Right cardiac atrium (tissue), 5 donors: Measurements from ENCODE around the gene MT1B. TPM values are rescaled to one million over a fixed set of nuclear protein-coding genes. Genes with fewer than 3 reads are reported as not detected.

Experiments used
- ATAC-seq, 2 donors: fragments of 200-7000 bp; cut with Tn5 transposase; one replicate each; pipeline versions ENCODE4 v1.8.0 to v1.9.1; 2020; ENCODE audit warnings: moderate library complexity in 2 of 2, mild to moderate bottlenecking in 1 of 2
- DNase-seq, 3 donors: peaks; one replicate each; pipeline ENCODE4 v3.0.0-alpha.2; 2020
- H3K27ac ChIP-seq: one replicate; pipeline ENCODE4 v1.5.1; 2013; ENCODE audit warnings: mild to moderate bottlenecking, low read length, control low read depth, moderate library complexity
- H3K27me3 ChIP-seq: one replicate; pipeline ENCODE4 v1.6.1; 2013; ENCODE audit not compliant: control insufficient read depth, insufficient read depth
- H3K4me1 ChIP-seq: one replicate; pipeline ENCODE4 v1.6.1; 2013; ENCODE audit warnings: low read length; ENCODE audit not compliant: control insufficient read depth, insufficient read depth
- H3K4me3 ChIP-seq: one replicate; pipeline ENCODE4 v1.5.1; 2013; ENCODE audit warnings: low read length, control low read depth
- H3K9me3 ChIP-seq: one replicate; pipeline ENCODE4 v1.6.1; 2013; ENCODE audit warnings: low read length; ENCODE audit not compliant: control insufficient read depth
- WGBS: extraction: QIAGEN DNeasy Blood & Tissue Kit; methylation state at CpG from one replicate; pipeline ENCODE4 v1.1.7; 2013; 5-methylcytosine and 5-hydroxymethylcytosine counted together
- intact Hi-C, 4 donors: fragments of 100-400 bp; cut with DNase I; formaldehyde crosslinking; loops; one replicate each; pipeline versions ENCODE4 v1.11.0 to v1.14.0; 2022 to 2023
- polyA plus RNA-seq: library from polyadenylated mRNA; stranded (reverse); fragments of 200-250 nt; gene quantifications from one replicate; pipeline ENCODE4 v1.2.3, GENCODE V29; 2013
- total RNA-seq, 4 donors: library from RNA; stranded (reverse); fragmentation: NEBNext Ultra II Directional; extraction: Animal tissue kit (Norgen Biotek cat#: 25700); gene quantifications; one replicate each; pipeline ENCODE4 v1.2.1, GENCODE V29; 2021
- donor health status: healthy with polysubstance abuse.
- donor health status: DM: no; HTN: yes; CAD: no.
- donor health status: DM: no; HTN: no; CAD: no.
- donor health status: DM: no; HTN: yes; CAD: no; lungs with severe emphysema.
- donor health status: DM: yes; HTN: yes; CAD: no.

The MT1B gene
- total and polyA plus RNA-seq, 5 donors, result not detected

DNA sequence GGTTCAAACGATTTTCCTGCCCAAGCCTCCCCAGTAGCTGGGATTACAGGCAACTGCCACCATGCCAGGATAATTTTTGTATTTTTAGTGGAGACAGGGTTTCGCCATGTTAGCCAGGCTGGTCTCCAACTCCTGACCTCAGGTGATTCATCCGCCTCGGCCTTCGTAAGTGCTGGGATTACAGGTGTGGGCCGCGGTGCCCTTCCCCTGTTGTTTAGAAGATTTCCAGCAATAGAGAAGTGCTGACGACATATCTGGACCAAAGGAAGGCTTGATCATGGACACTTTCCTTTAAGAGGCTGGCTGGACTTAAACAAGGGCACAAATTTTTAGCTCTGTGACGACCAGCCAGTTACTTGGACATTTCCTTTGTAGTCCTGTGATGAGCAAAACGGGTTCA, 20.5 kb upstream of the MT1B start:
- Histone ChIP-seq H3K4me1 (peaks cover 2% of the 10 kb centered on the region), H3K27me3 (no peaks in the 10 kb centered on the region), H3K27ac (no peak overlapping the region), H3K4me3 (no peak overlapping the region), H3K9me3 (no peaks in the 10 kb centered on the region)
- ATAC-seq, result no peak
- intact Hi-C loops, result no loop called here
- no peak for DNase-seq
- WGBS, result 90% methylated on average over 10 of the region's 10 CpGs

DNA sequence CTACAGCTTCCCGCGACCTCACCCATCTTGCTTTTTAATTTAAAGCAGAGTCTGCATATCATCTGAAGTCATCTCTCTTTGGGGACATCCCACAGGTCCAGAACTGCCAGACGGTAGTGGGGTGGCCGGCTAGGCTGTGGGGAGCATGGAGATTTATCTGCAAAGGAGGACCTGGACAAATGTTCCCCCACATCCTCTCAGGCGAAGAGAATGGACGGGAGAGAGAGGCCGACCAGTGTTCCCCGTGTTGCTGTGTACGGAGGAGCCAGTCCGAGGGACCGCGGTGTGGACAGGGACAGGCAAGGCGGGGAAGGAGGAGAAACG, 19.9 kb upstream of the MT1B start:
- intact Hi-C loops, result no loop called here
- ATAC-seq (no peak), DNase-seq (no peak)
- no peaks in the 10 kb centered on the region for H3K27me3 ChIP-seq
- no peaks in the 10 kb centered on the region for H3K4me1 ChIP-seq
- 19% methylated on average over 14 of the region's 14 CpGs for WGBS
- H3K9me3 ChIP-seq, result no peaks in the 10 kb centered on the region
- H3K27ac ChIP-seq, result peak overlapping the region; percentile 75
- H3K4me3 ChIP-seq, result peak overlapping the region; percentile 41

DNA sequence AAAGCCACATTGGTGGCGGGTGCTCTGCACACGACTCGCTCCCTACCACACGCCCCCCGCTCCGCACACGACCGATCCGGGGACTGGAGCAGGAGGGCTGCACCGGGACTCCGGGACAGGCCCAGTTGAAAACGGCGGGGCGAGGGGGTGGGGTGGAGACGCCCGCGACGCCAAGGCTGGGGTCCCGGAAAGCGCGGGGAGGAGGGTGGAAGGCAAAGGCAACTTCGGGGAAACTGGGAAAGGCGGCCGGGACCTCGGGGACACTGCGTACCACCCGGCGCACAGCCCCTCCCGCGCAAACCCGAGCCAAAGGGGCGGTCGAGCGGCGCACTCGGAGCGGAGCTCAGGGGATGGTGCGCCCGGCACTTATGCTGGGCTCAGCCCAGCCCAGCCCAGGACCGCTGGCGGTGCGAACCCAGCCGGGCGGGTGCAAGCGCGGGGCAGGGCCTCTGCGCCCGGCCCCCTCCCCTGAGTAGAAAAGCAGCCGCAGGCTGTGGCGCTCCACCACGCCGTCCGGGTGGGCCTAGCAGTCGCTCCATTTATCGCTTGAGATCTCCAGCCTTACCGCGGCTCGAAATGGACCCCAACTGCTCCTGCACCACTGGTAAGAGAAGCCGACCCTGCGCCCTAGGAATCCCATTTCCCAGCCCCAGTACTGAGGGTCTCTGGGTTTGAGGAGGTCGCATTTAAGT, 19.4 kb upstream of the MT1B start, which contains the start of gene MT1M:
Gene MT1M, plus strand, starts transcription at position 504 of the 692 bp plus-strand sequence. Its CDS starts 73 bp downstream, at position 577.
- H3K27ac ChIP-seq, result peak within 1 kb of the TSS; percentile 75
- under 1% methylated on average over 61 of the region's 61 CpGs for WGBS
- H3K9me3 ChIP-seq, result no peaks in the 10 kb centered on the region
- intact Hi-C loops, result no loop called here
- peak; percentile 87 to 92 (median 89) for DNase-seq
- peak; percentile 93 to 94 for ATAC-seq
- H3K27me3 ChIP-seq, result no peaks in the 10 kb centered on the region
- H3K4me1 ChIP-seq, result no peaks in the 10 kb centered on the region
- peak within 1 kb of the TSS; percentile 41 for H3K4me3 ChIP-seq

DNA sequence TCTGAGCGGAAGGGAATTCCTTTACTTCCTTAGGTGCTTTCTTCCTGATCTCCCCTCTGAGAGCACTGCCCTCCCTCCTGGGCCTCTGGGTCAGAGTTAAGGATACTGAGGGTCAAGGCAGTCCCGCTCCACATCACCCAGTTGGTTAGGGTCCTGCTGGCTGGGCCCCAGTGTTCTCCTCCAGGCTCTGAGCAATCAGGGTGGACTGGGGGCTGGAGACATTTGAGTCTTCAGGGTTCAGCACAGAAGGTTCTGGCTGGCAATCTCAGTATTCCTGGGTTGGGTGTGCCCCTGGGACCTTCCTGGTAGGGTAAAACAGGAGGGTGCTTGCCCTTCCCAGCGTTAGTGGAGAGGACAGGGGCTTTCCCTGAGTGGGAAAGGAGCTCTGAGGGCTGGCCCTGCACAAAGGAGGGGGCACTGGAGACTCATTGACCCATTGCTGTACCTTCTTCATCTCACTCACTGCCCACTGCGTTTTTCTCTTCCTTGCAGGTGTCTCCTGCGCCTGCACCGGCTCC, 18.8 kb upstream of the MT1B start:
- no peaks in the 10 kb centered on the region for H3K9me3 ChIP-seq
- H3K4me1 ChIP-seq, result no peaks in the 10 kb centered on the region
- H3K27ac ChIP-seq, result peak overlapping the region; percentile 30
- H3K4me3 ChIP-seq, result peak overlapping the region; percentile 41
- ATAC-seq (peak; percentile 1 to 3), DNase-seq (peak in 1 of 3 donors; percentile 18)
- intact Hi-C loops, result no loop called here
- H3K27me3 ChIP-seq, result no peaks in the 10 kb centered on the region
- 51% methylated on average over 6 of the region's 6 CpGs for WGBS

DNA sequence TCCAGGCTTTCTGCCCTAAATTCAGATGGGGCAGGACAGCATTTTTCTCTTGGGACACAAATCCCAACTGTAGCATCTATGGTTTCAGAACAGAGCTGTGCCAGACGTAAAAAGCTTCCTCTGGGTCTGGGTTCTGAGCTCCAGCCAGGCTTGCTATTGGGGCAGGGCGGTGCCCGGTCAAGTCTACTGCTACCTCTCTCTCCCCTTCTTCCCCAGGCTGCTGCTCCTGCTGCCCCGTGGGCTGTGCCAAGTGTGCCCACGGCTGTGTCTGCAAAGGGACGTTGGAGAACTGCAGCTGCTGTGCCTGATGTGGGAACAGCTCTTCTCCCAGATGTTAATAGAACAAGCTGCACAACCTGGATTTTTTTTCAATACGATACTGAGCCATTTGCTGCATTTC, 18.2 kb upstream of the MT1B start:
- 60% methylated on average over 7 of the region's 7 CpGs for WGBS
- intact Hi-C loops, result no loop called here
- DNase-seq (no peak), ATAC-seq (no peak)
- Histone ChIP-seq H3K4me3 (no peak overlapping the region), H3K4me1 (peaks cover under 1% of the 10 kb centered on the region), H3K27ac (no peak overlapping the region), H3K9me3 (no peaks in the 10 kb centered on the region), H3K27me3 (no peaks in the 10 kb centered on the region)

DNA sequence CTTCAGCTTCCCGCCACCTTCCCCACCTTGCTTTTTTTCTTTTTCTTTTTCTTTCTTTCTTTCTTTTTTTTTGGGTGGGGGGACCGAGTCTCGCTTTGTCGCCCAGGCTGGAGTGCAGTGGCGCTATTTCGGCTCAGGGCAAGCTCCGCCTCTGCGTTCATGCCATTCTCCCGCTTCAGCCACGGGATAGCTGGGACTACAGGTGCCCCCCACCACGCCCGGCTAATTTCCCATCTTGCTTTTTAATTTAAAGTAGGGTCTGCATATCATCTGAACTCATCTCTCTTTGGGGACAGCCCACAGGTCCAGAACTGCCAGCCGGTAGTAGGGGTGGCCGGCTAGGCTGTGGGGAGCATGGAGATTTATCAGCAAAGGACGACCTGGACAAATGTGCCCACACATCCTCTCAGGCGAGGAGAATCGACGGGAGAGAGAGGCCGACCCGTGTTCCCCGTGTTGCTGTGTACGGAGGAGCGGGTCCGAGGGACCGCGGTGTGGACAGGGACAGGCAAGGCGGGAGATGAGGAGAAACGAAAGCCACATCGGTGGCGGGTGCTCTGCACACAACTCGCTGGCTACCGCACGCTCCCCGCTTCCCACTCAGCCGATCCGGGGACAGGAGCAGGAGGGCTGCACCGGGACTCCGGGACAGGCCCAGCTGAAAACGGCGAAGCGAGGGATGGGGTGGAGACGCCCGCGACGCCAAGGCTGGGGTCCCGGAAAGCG, 16.8 kb upstream of the MT1B start:
- intact Hi-C loops, result no loop called here
- H3K4me1 ChIP-seq, result peaks cover 1% of the 10 kb centered on the region
- WGBS, result 26% methylated on average over 47 of the region's 47 CpGs

DNA sequence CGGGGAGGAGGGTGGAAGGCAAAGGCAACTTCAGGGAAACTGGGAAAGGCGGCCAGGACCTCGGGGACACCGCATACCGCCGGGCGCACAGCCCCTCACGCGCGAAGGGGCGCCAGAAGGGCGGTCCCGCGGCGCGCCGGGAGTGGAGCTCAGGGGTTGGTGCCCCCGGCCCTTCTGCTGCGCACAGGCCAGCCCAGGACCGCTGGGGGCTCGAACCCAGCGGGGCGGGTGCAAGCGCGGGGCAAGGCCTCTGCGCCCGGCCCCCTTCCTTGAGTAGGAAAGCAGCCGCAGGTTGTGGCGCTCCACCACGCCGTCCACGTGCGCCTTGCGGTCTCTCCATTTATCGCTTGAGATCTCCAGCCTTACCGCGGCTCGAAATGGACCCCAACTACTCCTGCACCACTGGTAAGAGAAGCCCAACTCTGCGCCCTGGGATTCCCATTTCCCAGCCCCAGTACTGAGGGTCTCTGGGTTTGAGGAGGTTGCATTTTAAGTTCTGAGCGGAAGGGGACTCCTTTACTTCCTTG, 16.2 kb upstream of the MT1B start:
- WGBS, result 15% methylated on average over 40 of the region's 40 CpGs
- H3K4me3 ChIP-seq, result peak overlapping the region; percentile 5
- no peaks in the 10 kb centered on the region for H3K27me3 ChIP-seq
- intact Hi-C loops, result no loop called here
- H3K27ac ChIP-seq, result no peak overlapping the region
- no peak for ATAC-seq
- H3K4me1 ChIP-seq, result peaks cover 1% of the 10 kb centered on the region
- H3K9me3 ChIP-seq, result no peaks in the 10 kb centered on the region
- DNase-seq, result no peak

More for the DNA sequence above, 16.8 kb upstream of the MT1B start:
- ATAC-seq (no peak), DNase-seq (peak in 1 of 3 donors; percentile 27)
- no peak overlapping the region for H3K27ac ChIP-seq
- H3K27me3 ChIP-seq, result no peaks in the 10 kb centered on the region
- H3K9me3 ChIP-seq, result no peaks in the 10 kb centered on the region
- H3K4me3 ChIP-seq, result peak overlapping the region; percentile 5

DNA sequence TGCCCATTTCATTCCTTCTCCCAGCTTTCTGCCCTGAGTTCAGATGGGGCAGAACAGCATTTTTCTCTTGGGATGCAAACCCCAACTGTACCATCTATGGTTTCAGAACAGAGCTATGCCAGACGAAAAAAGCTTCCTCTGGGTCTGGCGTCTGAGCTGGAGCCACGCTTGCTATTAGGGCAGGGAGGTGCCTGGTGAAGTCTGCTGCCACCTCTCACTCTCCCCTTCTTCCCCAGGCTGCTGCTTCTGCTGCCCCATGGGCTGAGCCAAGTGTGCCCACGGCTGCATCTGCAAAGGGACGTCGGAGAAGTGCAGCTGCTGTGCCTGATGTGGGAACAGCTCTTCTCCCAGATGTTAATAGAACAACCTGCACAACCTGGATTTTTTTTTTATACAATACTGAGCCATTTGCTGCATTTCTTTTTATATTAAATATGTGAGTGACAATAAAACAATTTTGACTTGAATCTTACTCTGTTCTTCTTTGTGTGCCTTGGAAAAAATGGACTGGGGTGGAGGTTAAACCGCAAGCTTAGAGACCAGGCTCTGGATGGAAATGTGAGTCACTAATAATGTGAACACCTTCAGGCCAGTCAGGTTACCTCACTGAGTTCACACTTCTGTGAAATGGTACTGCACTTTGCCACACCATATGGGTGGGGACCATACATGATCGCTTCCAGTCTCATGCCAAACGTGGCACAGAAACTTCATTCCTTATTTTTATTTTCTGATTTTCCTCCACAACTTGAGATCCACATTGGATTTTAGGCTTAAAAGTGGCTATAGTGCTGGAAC, 14.9 kb upstream of the MT1B start:
- WGBS, result 50% methylated on average over 9 of the region's 9 CpGs
- intact Hi-C loops, result no loop called here
- ATAC-seq, result no peak
- Histone ChIP-seq H3K9me3 (no peaks in the 10 kb centered on the region), H3K27me3 (no peaks in the 10 kb centered on the region), H3K27ac (no peak overlapping the region), H3K4me1 (peaks cover 1% of the 10 kb centered on the region), H3K4me3 (no peak overlapping the region)
- DNase-seq, result no peak

DNA sequence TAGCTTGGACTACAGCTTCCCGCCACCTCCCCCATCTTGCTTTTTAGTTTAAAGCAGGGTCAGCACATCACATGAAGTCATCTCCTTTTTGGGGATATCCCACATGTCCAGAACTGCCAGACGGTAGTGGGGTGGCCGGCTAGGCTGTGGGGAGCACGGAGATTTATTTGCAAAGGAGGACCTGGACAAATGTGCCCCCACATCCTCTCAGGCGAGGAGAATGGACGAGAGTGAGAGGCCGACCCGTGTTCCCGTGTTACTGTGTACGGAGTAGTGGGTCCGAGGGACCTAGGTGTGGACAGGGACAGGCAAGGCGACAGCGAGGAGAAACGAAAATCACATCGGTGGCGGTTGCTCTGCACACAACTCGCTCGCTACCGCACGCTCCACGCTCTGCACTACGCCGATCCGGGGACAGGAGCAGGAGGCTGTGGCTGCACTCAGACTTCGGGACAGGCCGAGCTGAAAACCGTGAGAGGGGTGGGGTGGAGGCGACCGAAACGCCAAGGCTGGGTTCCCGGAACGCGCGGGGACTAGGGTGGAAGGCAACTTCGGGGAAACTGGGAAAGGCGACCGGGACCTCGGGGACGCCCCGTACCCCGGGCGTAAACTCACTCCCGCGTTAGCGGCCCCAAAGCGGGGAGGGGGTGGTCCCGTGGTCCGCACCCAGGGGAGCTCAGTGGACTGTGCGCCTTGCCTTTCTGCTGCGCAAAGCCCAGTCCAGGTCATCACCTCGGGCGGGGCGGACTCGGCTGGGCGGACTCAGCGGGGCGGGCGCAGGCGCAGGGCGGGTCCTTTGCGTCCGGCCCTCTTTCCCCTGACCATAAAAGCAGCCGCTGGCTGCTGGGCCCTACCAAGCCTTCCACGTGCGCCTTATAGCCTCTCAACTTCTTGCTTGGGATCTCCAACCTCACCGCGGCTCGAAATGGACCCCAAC, 13.6 kb upstream of the MT1B start, which contains the start of gene MT1A:
Gene MT1A, plus strand, starts transcription at position 853 of the 937 bp plus-strand sequence. Its CDS starts 73 bp downstream, at position 926.
- peak within 1 kb of the TSS; percentile 3 for H3K27ac ChIP-seq
- peak; percentile 91 to 95 (median 93) for DNase-seq
- peak within 1 kb of the TSS; percentile 51 for H3K4me3 ChIP-seq
- no peaks in the 10 kb centered on the region for H3K9me3 ChIP-seq
- ATAC-seq, result peak; percentile 91
- H3K4me1 ChIP-seq, result peaks cover 1% of the 10 kb centered on the region
- no peaks in the 10 kb centered on the region for H3K27me3 ChIP-seq
- WGBS, result 7% methylated on average over 68 of the region's 68 CpGs
- intact Hi-C loops, result no loop called here

DNA sequence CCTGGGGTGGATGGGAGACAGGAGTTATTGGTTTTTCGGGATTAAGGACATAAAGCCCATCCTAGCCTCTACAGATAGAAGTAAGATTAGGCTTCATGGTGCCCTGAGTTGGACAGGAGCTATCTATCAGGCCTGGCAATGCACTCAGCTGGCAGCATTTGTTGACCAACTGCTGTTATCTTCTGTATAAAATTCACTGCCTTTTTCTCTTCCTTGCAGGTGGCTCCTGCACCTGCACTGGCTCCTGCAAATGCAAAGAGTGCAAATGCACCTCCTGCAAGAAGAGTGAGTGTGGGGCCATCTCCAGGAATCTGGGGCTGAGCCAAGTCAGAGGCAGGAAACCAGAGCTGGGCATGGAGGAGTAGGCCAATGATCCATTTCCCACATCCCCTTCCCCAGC, 12.6 kb upstream of the MT1B start:
- Histone ChIP-seq H3K27me3 (no peaks in the 10 kb centered on the region), H3K4me1 (peaks cover 1% of the 10 kb centered on the region), H3K9me3 (no peaks in the 10 kb centered on the region), H3K4me3 (no peak overlapping the region), H3K27ac (no peak overlapping the region)
- 66% methylated on average over 1 of the region's 1 CpG for WGBS
- DNase-seq (no peak), ATAC-seq (no peak)
- intact Hi-C loops, result no loop called here
